GM23248 (cell line): ENCODE results near the gene PPP1R37. TPM values are rescaled to one million over a fixed set of nuclear protein-coding genes. Genes with fewer than 3 reads are reported as not detected.

Experiments
- DNase-seq: peaks from one replicate; pipeline ENCODE4 v3.0.0-alpha.2; 2015
- H2AFZ ChIP-seq: fragments of 200-600 bp; sonication (generic); 2 replicates; pipeline ENCODE4 v1.6.1; 2016; ENCODE audit warnings: antibody characterized with exemption
- H3F3A ChIP-seq: fragments of 200-600 bp; sonication (generic); 2 replicates; pipeline ENCODE4 v1.6.1; 2016; ENCODE audit warnings: mild to moderate bottlenecking, antibody characterized with exemption, mixed run types; ENCODE audit not compliant: insufficient read depth
- H3K27ac ChIP-seq: fragments of 200-600 bp; sonication (generic); 2 replicates; pipeline ENCODE4 v1.5.1; 2016; ENCODE audit warnings: mild to moderate bottlenecking
- H3K27me3 ChIP-seq: fragments of 200-600 bp; sonication (generic); replicated peaks from 2 replicates; pipeline ENCODE4 v1.6.1; 2016; ENCODE audit warnings: mild to moderate bottlenecking; ENCODE audit not compliant: insufficient read depth
- H3K36me3 ChIP-seq: fragments of 200-600 bp; sonication (generic); 2 replicates; pipeline ENCODE4 v1.6.1; 2016; ENCODE audit warnings: low read depth, mild to moderate bottlenecking
- H3K4me1 ChIP-seq: fragments of 200-600 bp; sonication (generic); 2 replicates; pipeline ENCODE4 v1.6.1; 2016; ENCODE audit warnings: mild to moderate bottlenecking; ENCODE audit not compliant: insufficient read depth
- H3K4me2 ChIP-seq: fragments of 200-600 bp; sonication (generic); one replicate; pipeline ENCODE4 v1.6.1; 2016; ENCODE audit warnings: mild to moderate bottlenecking; ENCODE audit not compliant: unreplicated experiment
- H3K4me3 ChIP-seq: fragments of 200-600 bp; sonication (generic); 2 replicates; pipeline ENCODE4 v1.5.1; 2016; ENCODE audit warnings: mild to moderate bottlenecking
- H3K79me2 ChIP-seq: fragments of 200-600 bp; sonication (generic); 2 replicates; pipeline ENCODE4 v1.6.1; 2016; ENCODE audit warnings: mild to moderate bottlenecking; ENCODE audit not compliant: insufficient read depth
- H3K9ac ChIP-seq: fragments of 200-600 bp; sonication (generic); 2 replicates; pipeline ENCODE4 v1.6.1; 2016; ENCODE audit warnings: mild to moderate bottlenecking
- H3K9me2 ChIP-seq: fragments of 200-600 bp; sonication (generic); 2 replicates; pipeline ENCODE4 v1.6.1; 2016; ENCODE audit warnings: mixed run types, mild to moderate bottlenecking, moderate library complexity; ENCODE audit not compliant: insufficient read depth
- H3K9me3 ChIP-seq: fragments of 200-600 bp; sonication (generic); one replicate; pipeline ENCODE4 v1.6.1; 2017; ENCODE audit warnings: low read depth
- H4K20me1 ChIP-seq: fragments of 200-600 bp; sonication (generic); 2 replicates; pipeline ENCODE4 v1.6.0; 2016; ENCODE audit not compliant: insufficient read depth
- EZH2 ChIP-seq: fragments of 200-600 bp; sonication (generic); IDR thresholded peaks from 2 replicates; pipeline ENCODE4 v1.6.1; 2018; ENCODE audit warnings: antibody characterized with exemption, mild to moderate bottlenecking; ENCODE audit not compliant: insufficient read depth, poor library complexity, severe bottlenecking
- EZH2phosphoT487 ChIP-seq: fragments of 200-600 bp; sonication (generic); IDR thresholded peaks from 2 replicates; pipeline ENCODE4 v1.6.1; 2018; ENCODE audit warnings: antibody characterized with exemption, moderate library complexity, mild to moderate bottlenecking, low read depth; ENCODE audit not compliant: insufficient read depth
- WGBS, 2 experiments: methylation state at CpG; one replicate each; pipeline ENCODE4 v1.1.6; 2015 to 2017; ENCODE audit warnings: low lambda C conversion rate in 2 of 2, low coverage in 1 of 2; ENCODE audit errors: missing lambda C conversion rate in 2 of 2; 5-methylcytosine and 5-hydroxymethylcytosine counted together
- in situ Hi-C: fragments of 300-500 bp; cut with MboI; formaldehyde crosslinking; loops from 2 replicates; pipeline ENCODE4 v1.15.0; 2020
- polyA plus RNA-seq: library from polyadenylated mRNA; unstranded; fragments of >200 nt; fragmentation: Nextera tagmentation; extraction: Ambion mirVana; gene quantifications from 2 replicates; pipeline ENCODE4 v1.2.1, GENCODE V29; 2016
- total RNA-seq: library from RNA; depleted of rRNA; stranded (reverse); fragments of >200 nt; shearing (Covaris generic); gene quantifications from 2 replicates; pipeline ENCODE4 v1.2.3, GENCODE V29; 2014

PPP1R37 gene
- total and polyA plus RNA-seq, 2 experiments from 2014 or later, result 1.9 to 43.8 TPM

DNA sequence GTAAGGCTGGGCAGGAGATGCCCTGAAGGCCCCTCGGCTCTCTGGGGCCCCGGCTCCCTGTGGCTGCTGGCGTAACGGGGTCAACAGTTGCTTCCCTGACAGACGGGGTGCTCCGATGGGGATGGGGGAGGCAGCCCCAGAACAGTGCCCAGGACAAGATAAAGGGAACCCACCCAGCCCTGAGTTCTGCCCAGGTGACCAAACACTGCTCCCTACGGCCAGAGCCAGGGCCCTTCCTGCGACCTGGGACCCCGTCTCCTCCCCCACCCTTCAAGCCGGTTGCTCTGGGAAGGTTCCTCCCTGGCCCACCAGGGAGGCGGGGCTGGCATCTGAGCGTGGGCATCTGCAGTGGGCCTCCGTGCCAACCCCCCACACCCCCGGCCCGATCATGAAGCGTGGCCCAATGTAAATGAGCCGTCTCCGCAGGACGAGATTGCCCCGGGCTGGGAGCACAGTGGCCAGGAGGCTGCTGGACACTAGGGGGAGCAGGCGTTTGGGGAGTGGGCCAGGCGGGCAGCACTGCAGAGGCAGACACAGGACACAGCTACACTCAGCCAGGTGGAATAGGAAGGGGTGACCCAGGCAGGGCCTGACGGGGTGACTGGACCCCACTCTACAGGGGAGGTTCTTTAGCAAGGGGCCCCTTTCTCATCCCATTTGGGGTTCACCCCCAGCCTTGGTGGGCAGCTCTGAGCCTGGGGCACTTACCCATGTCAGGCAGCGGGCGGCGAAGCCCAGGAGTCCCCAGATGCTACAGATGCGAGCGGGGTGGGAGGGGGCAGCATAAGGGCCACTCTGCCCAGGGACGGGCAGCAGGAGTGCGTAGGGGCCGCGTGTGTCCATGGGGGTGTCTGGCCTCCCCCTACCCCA lies 69.0 kb downstream of the PPP1R37 start:
- H3K27me3 ChIP-seq, result no peaks in the 10 kb centered on the region
- in situ Hi-C loops, result no loop called here
- no peaks in the 10 kb centered on the region for H3K9me2 ChIP-seq
- no peaks in the 10 kb centered on the region for H4K20me1 ChIP-seq
- H3K36me3 ChIP-seq, result no peaks in the 10 kb centered on the region
- no peaks in the 10 kb centered on the region for H3K79me2 ChIP-seq
- 36 to 46% methylated on average over 21 to 31 of the region's 32 CpGs for WGBS, 2 experiments
- H3F3A ChIP-seq, result no peaks in the 10 kb centered on the region
- TF ChIP-seq EZH2phosphoT487 (no peak), EZH2 (no peak)
- no peaks in the 10 kb centered on the region for H3K9me3 ChIP-seq
- H3K9ac ChIP-seq, result no peak overlapping the region
- H2AFZ ChIP-seq, result no peak overlapping the region
- no peak overlapping the region for H3K27ac ChIP-seq
- no peak overlapping the region for H3K4me3 ChIP-seq
- peaks cover 4% of the 10 kb centered on the region for H3K4me1 ChIP-seq
- no peak overlapping the region for H3K4me2 ChIP-seq
- DNase-seq, result peak; percentile 51

DNA sequence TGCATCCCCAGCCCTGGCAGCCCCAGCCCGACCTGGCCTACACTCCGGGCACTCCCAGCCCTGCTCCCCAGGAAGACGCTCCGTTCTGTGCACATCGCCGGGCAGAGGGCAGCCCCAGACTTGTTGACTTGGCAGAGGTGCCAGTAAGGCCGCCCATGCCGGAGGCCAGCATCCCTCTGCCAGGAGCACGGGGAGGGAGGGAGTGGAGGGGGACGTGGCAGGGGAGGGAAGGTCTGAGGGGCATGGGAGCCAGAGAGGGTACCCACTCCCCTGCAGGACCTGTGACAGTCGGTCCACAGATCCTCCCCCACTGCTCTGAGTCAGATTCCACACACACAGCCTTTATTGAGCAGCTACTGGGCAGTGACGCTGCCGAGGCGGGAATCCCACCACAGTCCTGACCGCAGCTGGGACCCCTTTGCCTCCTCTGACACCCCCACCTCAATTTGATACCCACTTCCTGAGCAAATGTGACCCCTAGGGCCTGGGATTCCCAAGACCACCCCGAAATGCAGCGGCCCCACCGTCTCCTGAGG lies 69.7 kb downstream of the PPP1R37 start:
- in situ Hi-C loops, result no loop called here
- Histone ChIP-seq H3K9ac (no peak overlapping the region), H3K4me1 (peaks cover 4% of the 10 kb centered on the region), H3F3A (no peaks in the 10 kb centered on the region), H3K9me3 (no peaks in the 10 kb centered on the region), H3K4me2 (no peak overlapping the region), H3K36me3 (no peaks in the 10 kb centered on the region), H3K27me3 (no peaks in the 10 kb centered on the region), H3K27ac (no peak overlapping the region), H3K79me2 (no peaks in the 10 kb centered on the region), H2AFZ (no peak overlapping the region), H4K20me1 (no peaks in the 10 kb centered on the region), H3K9me2 (no peaks in the 10 kb centered on the region), H3K4me3 (no peak overlapping the region)
- TF ChIP-seq EZH2phosphoT487, result no peak
- TF ChIP-seq EZH2, result no peak
- 55 to 69% methylated on average over 13 to 17 of the region's 18 CpGs for WGBS, 2 experiments
- DNase-seq, result no peak

DNA sequence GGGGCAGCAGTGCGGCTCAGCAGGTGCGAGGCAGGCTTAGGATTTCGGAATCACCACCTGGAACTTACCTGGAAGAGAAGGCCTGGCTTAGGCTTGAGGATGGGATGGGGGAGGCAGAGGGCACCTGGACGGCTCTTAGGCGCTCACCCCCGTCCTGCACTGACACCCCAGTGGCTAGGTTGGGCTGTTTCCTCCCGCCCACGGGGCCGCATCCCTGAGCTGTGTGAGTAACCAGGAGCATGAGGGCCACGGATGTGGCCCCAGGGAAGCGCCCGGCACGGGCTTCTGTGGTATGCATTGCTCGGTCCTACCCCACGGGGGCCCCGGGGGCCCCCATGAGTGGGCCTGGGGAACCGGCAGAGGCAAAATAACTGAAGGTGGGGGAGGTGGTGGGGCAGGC lies 70.2 kb downstream of the PPP1R37 start:
- Histone ChIP-seq H3K27me3 (no peaks in the 10 kb centered on the region), H2AFZ (no peak overlapping the region), H3K4me1 (peaks cover 4% of the 10 kb centered on the region), H3K9ac (no peak overlapping the region), H3F3A (no peaks in the 10 kb centered on the region), H4K20me1 (no peaks in the 10 kb centered on the region), H3K9me2 (no peaks in the 10 kb centered on the region), H3K36me3 (no peaks in the 10 kb centered on the region), H3K4me2 (no peak overlapping the region), H3K79me2 (no peaks in the 10 kb centered on the region), H3K9me3 (no peaks in the 10 kb centered on the region), H3K27ac (no peak overlapping the region), H3K4me3 (no peak overlapping the region)
- TF ChIP-seq EZH2 (no peak), EZH2phosphoT487 (no peak)
- WGBS, 2 experiments, result 61 to 72% methylated on average over 16 to 17 of the region's 17 CpGs
- in situ Hi-C loops, result no loop called here
- no peak for DNase-seq

DNA sequence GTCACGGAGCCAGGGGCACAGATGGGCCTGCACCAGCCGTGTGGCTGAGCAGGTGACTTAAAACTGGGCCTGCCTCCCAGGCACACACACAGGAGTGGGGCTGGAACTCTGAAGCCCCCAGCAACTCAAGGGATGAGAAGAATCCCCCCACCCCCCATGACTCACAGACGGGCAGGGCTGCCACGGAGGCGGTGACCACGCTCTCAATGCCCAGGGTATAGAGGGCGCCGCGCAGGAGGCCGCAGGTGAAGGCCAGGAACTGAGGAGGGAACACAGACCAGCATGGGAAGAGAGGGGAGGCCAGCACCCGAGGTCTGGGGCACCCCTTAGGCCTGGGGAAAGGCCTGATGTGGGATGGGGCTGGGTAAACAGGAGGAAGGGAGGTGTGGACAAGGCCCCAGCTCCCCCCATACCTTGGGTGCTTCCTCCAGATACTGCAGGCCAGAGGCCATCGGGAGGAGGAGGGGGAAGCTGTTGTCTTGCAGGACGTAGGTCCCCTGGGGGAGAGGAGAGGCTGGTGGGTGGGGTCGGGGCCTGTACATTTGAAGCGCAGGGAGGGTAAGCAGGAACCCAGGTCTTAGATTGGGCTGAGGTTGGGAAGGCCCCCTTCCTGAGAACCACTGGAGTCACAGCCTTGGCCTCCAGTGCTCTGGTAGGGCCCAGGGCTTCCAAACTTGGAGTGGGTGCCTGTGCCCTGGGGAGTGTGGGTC lies 70.9 kb downstream of the PPP1R37 start:
- in situ Hi-C loops, result no loop called here
- Histone ChIP-seq H3K27ac (no peak overlapping the region), H3K4me1 (peaks cover 4% of the 10 kb centered on the region), H3K4me3 (no peak overlapping the region), H3K36me3 (no peaks in the 10 kb centered on the region), H3K9me2 (no peaks in the 10 kb centered on the region), H3K9ac (no peak overlapping the region), H3F3A (no peaks in the 10 kb centered on the region), H4K20me1 (no peaks in the 10 kb centered on the region), H3K27me3 (no peaks in the 10 kb centered on the region), H3K79me2 (no peaks in the 10 kb centered on the region), H2AFZ (peak overlapping the region; percentile 40; the same call in 1 of the 2 replicates), H3K4me2 (no peak overlapping the region), H3K9me3 (no peaks in the 10 kb centered on the region)
- DNase-seq, result no peak
- WGBS, 2 experiments, result 80 to 84% methylated on average over 11 to 15 of the region's 15 CpGs
- TF ChIP-seq EZH2 (no peak), EZH2phosphoT487 (no peak)
